KMS-11 (cell line): ENCODE results near the gene EML2.

Experiments used
- H2AFZ ChIP-seq: fragments of 200-600 bp; sonication (generic); 2 replicates; pipeline ENCODE4 v1.6.1; 2016; ENCODE audit warnings: antibody characterized with exemption, mixed run types, low read depth
- H3K27ac ChIP-seq: fragments of 200-600 bp; sonication (generic); 2 replicates; pipeline ENCODE4 v1.6.1; 2016; ENCODE audit warnings: mild to moderate bottlenecking, mixed run types
- H3K27me3 ChIP-seq: fragments of 200-600 bp; sonication (generic); 2 replicates; pipeline ENCODE4 v1.6.1; 2017; ENCODE audit warnings: mild to moderate bottlenecking, low read depth, mixed run types, moderate library complexity; ENCODE audit not compliant: insufficient read depth
- H3K36me3 ChIP-seq: fragments of 200-600 bp; sonication (generic); 2 replicates; pipeline ENCODE4 v1.6.1; 2017; ENCODE audit warnings: mild to moderate bottlenecking, mixed run types; ENCODE audit not compliant: insufficient read depth
- H3K4me1 ChIP-seq: fragments of 200-600 bp; sonication (generic); 2 replicates; pipeline ENCODE4 v1.6.1; 2016; ENCODE audit warnings: mild to moderate bottlenecking, low read depth, mixed run types; ENCODE audit not compliant: poor library complexity, severe bottlenecking
- H3K4me2 ChIP-seq: fragments of 200-600 bp; sonication (generic); 2 replicates; pipeline ENCODE4 v1.7.0; 2016; ENCODE audit warnings: mild to moderate bottlenecking, mixed run types
- H3K4me3 ChIP-seq: fragments of 200-600 bp; sonication (generic); IDR thresholded peaks from 2 replicates; pipeline ENCODE4 v1.6.1; 2017; ENCODE audit warnings: low read depth, low read length, mixed read lengths; ENCODE audit not compliant: insufficient read depth
- H3K79me2 ChIP-seq: fragments of 200-600 bp; sonication (generic); 2 replicates; pipeline ENCODE4 v1.6.1; 2016; ENCODE audit warnings: low read depth, mixed run types; ENCODE audit not compliant: insufficient read depth
- H3K9ac ChIP-seq: fragments of 200-600 bp; sonication (generic); 2 replicates; pipeline ENCODE4 v1.6.1; 2016; ENCODE audit warnings: mild to moderate bottlenecking, mixed run types
- H4K20me1 ChIP-seq: fragments of 200-600 bp; sonication (generic); 2 replicates; pipeline ENCODE4 v1.6.1; 2016; ENCODE audit warnings: mild to moderate bottlenecking, mixed run types; ENCODE audit not compliant: insufficient read depth
- CTCF ChIP-seq: fragments of 200-600 bp; sonication (generic); conservative IDR thresholded peaks from 2 replicates; pipeline ENCODE4 v1.6.1; 2017; ENCODE audit warnings: low read depth, mild to moderate bottlenecking, antibody characterized with exemption, low read length, moderate library complexity, mixed read lengths

Gene EML2

DNA sequence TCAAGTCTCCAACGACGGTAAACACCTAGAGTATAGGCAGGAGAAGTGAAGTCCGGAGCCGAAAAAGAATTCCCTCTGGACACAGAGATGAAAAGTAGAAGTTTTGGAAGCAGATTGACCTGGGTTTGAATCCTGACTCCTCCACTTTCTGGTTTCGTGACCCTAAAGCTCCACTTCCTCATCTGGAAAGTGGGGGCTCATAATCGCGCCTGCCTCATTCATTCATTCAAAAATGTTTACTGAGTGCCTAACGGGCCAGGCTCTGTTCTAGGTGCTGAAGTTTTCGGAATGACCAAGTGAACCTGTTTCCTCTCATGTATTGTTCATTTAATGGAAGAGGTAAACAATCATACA is 7.1 kb upstream of the EML2 start:
- H3K4me1 ChIP-seq: peaks cover 16% of the 10 kb centered on the region
- peak overlapping the region; percentile 83 for H2AFZ ChIP-seq
- no peaks in the 10 kb centered on the region for H3K79me2 ChIP-seq
- no peak overlapping the region for H3K4me3 ChIP-seq
- peak overlapping the region; percentile 69 for H3K4me2 ChIP-seq
- no peak overlapping the region for H3K9ac ChIP-seq
- H3K27me3 ChIP-seq: peaks cover 3% of the 10 kb centered on the region; the same call in 1 of the 2 replicates
- no peak overlapping the region for H3K27ac ChIP-seq
- TF ChIP-seq CTCF: no peak
- no peaks in the 10 kb centered on the region for H3K36me3 ChIP-seq
- H4K20me1 ChIP-seq: no peaks in the 10 kb centered on the region

GRCh38 chr19:45645631-45646344 is 6.6 kb upstream of the EML2 start:
- Histone ChIP-seq H4K20me1 (no peaks in the 10 kb centered on the region), H3K79me2 (no peaks in the 10 kb centered on the region), H3K4me3 (no peak overlapping the region), H3K9ac (no peak overlapping the region), H3K4me1 (peaks cover 18% of the 10 kb centered on the region), H3K27ac (no peak overlapping the region), H3K27me3 (peaks cover 3% of the 10 kb centered on the region; the same call in 1 of the 2 replicates), H2AFZ (peak overlapping the region; percentile 83), H3K36me3 (no peaks in the 10 kb centered on the region), H3K4me2 (peak overlapping the region; percentile 69)
- no peak for TF ChIP-seq CTCF

- Histone ChIP-seq H2AFZ (peak overlapping the region; percentile 83), H3K27me3 (peaks cover 3% of the 10 kb centered on the region; the same call in 1 of the 2 replicates), H3K4me2 (peak overlapping the region; percentile 69; the same call in 1 of the 2 replicates), H4K20me1 (no peaks in the 10 kb centered on the region), H3K9ac (no peak overlapping the region), H3K27ac (no peak overlapping the region), H3K36me3 (no peaks in the 10 kb centered on the region), H3K4me3 (no peak overlapping the region), H3K79me2 (no peaks in the 10 kb centered on the region), H3K4me1 (peaks cover 25% of the 10 kb centered on the region)
- no peak for TF ChIP-seq CTCF
Measured at GRCh38 chr19:45645068-45645630, 6.0 kb upstream of the EML2 start.

DNA sequence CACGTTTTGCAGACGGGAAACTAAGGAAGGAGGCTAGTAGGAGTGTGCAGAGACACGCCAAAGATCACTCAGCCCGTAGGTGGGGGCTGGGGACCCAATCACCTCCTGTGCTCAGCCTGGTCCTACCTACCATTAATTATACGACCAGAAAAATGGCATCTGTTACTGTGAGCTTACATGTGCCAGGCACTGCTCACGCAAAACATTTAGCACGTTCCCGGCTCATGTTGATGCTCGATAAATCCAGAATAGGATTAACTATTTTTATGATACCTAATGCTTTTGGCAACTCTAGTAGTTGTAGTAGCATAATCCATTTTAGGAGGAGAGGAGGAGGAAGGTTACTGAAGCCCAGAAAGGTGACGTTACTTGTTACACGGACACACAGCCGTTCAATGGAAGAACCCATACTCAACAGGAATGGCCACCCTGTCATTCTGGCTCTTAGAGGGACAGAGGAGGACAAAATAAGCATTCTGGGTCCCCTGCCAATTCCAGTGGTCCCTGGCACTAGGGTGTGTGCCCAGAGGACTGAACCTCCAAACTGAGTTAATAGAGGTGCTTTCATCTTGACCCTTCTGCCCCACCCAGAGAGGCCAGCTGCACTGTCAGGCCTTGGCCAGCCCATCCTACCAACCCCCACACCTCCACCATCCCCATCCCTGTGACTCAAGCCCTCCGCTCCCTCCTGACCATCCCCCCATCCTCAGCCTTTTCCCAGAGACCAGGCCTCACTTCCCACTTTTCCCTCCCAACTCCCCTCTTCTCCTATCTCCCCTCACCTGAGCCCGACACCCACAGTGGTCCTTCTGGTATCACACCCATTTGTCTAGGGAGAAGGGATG is 5.0 kb upstream of the EML2 start:
- TF ChIP-seq CTCF: no peak
- H3K36me3 ChIP-seq: no peaks in the 10 kb centered on the region
- H3K79me2 ChIP-seq: no peaks in the 10 kb centered on the region
- H3K4me3 ChIP-seq: no peak overlapping the region
- H3K27ac ChIP-seq: no peak overlapping the region
- H3K4me2 ChIP-seq: peak overlapping the region; percentile 72; the same call in 1 of the 2 replicates
- H3K4me1 ChIP-seq: peaks cover 33% of the 10 kb centered on the region
- no peaks in the 10 kb centered on the region for H4K20me1 ChIP-seq
- peaks cover 3% of the 10 kb centered on the region; the same call in 1 of the 2 replicates for H3K27me3 ChIP-seq
- no peak overlapping the region for H3K9ac ChIP-seq
- H2AFZ ChIP-seq: no peak overlapping the region
